AG08395 (cell line): ENCODE data around the gene C1orf53.

ENCODE experiments used
- DNase-seq: peaks from one replicate; pipeline ENCODE4 v3.0.0; 2012; ENCODE audit warnings: mixed read lengths, low spot score

C1orf53 gene

DNA sequence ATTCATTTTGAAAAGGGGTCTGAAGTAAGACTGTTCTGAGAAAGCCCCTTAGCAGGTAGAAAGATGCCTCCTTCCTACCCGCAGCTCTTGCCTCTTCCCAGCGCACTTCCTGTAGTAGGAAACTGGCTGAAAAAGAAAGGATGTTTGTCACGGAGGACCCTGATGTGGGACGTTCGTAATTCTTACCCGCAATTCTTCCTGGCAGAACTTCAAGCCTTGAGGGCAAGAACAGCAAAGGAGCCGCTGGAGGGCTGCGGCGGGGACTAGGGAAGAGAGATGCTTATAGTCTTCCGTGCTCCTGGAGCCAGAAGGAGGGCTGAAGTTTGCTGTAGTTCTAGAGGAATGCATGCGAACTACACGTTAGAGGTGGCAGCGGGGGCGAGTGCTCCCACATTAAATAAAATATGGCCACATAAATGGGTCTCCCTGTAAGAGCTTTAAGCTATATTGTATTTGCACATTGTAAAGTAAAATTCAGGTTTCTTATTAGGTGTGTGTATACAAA is 6.3 kb downstream of the C1orf53 start:
- no peak for DNase-seq

DNA sequence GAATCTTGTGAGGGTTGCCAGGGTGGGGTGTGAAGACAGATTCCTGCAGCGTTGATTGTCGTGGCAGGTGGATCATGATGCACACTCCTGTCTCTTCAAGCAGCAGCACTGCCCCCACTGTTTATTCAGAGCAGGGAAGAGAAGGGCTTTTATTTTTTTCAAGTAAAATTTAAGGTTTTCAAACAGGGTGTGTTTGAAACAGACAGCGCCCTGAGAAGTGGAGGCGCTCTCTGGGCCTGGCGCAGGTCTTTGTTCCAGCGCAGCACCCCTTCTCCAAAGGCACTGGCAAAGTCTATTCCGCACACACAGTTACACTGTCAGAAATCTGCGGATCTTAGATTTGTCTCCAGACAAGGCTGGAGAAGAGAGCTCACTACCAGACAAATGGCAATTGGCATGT is 7.0 kb downstream of the C1orf53 start:
- DNase-seq = no peak

DNA sequence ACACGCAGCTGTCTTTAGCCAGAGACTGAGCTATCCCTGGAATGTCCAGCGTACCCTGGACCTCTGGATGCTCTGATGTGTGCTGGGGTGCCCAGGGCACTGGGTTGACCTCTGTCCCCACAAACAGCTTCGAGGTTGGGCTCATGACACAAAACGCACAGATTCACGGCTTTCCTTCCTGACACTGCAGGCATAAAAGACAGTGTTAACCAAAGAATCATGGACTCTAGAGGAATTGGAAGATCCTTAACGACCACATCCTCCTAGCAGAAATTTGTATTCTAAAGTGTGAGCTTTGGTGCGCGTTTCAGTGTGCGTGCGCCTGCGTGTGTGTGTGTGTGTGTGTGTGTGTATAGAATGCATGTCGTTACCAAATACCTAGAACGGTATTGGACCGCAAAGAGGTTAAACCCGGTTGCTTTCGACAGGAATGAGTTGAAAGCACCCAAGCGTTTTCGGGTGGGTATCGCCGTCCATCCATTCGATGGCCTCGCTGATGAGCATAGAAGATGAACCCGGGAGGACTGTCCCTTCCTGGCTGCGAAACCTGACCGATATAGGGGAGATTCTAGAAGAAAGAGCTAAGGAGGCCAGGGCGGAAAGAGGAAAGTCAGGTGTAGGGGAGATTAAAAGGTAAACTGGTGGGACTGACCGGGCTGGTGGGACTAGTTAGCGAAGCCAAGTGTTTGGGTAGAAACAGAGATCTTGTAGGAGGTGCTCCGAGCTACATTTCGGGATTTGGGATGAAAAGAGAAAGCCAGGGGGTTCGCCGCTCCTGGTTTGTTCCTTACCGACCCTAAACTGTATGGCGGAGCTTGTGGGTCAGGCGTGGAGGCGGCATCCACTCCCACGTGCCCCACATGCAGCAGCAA is 7.9 kb downstream of the C1orf53 start:
- no peak for DNase-seq

DNA sequence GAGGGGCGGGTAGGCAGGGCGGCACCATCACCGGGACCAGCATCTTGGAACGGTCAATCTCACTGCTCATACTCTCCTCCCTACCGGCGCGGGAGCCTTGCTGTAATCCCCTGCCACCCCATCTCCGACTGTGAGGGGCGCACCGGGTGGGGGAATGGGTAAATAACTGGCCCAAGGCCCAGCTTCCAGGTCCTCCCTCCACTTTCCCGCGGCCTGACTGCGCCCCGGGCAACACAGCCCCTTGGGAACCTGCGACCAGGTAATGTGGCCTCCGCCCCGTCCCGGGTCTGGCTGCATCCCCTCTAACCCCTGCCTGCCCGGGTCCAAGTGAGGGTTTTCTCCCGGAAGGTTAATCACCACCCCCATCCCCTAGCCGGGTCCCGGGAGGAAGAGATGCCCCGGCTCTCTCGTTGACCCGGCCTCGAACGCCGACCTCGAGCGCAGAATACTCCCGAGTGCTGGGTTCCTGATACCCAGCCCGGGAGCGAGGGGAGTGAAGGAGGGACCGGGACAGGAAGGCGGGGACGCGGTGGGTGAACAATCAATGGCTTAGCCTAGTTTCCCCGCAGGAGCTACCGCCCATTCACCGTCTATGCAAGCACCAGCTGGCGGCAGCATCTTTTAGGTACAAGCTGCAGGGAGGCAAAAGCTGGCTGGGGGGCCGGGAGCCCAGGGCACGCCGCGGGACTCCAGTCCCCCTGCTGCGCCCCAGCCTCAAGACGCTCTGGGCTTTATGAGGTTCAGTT is 8.9 kb downstream of the C1orf53 start:
- DNase-seq = no peak

DNA sequence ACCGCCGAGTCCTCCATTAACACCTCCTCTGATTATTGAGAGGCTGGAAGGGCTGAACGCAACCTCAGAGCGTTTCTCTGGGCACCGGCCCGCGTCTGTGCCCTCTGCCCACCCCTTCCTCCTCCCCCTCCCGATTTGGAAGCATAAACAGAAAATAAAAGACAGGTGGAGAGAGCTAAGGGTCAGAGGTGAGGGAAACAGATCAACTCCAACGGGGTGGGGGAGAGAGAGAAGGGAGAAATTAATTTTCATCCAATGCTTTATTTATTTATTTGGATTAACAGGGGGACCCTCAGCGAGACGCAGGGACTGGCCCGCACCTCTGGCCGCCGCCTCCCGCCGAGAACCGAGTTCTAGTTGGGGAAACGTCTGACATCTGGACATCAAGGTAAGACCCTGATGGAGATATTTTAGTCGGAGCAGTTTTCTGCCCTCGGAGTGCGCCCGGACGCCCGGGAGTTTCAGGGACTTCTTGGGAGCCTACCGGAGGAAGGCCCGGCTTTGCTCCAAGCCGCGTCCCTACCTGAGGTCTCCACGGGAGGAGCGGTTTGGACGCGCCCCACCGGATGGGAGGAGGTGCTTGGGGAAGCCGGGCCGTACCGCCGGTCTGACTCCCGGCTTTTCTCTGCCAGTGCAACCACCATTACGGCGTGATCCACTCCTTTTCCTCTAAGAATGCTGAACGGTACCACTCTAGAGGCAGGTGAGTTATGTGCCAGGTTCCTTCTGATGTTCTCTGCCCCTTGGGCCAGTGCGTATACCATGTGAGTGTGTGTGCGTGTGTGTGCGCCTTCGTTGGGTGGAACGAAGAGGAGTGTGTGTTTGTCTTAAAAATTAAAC is 9.6 kb downstream of the C1orf53 start:
- DNase-seq = no peak

DNA sequence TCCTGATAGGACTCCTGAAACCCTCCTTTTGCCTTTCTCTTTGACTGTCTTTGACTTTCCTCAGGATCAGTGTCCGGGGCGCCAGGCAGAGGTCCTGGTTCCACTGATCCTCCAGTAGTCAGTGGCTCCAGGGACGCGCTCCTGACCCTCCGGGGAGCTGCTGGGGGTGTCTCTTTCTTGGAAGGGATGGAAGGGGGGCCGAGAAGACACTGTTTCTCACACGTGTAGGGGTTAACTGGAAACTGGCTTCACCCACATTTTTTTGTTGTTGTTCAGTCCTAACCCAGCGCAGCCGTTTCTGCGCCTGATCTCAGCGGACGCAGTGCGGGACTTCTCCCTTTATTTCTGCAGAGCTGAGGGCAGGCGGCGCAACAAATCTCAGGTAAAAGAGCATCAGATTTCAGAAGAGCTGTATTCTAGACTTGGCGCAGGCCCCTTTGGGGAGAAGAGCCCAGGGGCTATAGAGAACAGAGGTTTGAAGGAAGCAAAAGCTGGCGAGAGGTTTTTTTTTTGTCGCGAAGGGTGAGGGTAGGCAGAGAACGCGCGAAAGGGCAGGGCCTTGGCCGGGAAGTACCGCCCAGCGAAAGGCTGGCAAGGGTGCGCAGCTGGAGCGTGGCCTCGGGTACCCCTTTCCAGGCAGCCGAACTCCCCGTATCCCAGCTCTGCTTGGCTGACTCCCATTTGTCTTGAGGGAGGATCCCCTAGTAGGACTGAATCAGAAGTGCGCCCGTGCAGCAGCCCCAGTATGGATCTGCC is 10.5 kb downstream of the C1orf53 start:
- no peak for DNase-seq

DNA sequence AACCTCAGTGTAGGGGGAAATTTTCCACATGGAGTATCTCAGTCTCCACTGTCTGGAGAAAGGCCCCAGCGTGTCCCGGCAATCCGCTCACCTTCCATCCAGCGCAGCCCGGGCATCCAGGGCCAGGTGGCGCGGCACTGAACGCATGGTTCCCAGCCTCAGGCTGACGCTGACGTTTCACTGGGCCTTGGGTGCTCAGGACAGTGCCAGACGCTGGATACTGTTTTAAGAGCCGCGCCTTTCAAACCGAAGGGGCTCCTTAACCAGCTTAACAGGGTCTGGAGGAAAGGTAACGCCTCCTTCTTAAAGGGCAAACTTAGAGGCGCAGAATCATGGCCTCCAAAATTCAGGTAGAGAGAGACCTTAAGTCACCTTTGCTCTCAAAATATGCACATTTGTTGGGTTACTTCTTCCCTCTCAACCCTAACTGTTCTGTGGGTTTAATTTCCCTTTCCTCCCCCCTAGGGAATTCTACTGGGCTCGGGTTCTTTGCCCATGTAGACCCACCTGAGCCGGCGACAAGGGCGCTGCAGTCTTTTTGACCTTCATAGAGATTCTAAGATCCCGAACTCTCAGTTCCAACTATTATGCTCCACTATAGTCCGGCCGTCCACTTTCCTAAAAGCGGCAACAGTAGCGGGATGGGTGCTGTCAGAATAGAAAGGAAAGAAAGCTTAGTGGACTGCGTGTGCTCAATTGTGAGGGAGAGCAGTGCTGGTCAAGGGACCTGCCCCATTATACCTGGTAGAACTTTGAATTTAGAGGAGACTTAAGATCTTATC is 11.3 kb downstream of the C1orf53 start:
- DNase-seq = no peak

DNA sequence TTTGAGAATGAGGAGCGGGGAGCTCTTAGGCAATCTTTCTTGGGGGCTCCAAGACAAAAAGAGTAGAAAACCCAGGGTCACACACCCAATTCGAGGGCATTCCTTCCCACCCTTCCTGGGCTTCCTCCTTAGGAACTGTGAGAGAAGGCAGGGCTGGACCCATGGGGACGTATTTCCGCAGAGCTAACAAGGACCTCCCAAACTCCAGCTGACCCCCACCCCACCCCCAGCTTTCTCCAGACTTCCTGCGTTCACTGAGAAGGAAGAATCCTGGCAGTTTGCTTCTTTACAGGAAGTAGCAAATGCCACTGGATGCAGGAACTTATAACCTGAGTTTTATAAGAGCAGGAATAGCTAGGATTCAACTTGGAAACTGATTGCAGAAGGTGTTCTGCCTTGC is 12.1 kb downstream of the C1orf53 start:
- DNase-seq = no peak

DNA sequence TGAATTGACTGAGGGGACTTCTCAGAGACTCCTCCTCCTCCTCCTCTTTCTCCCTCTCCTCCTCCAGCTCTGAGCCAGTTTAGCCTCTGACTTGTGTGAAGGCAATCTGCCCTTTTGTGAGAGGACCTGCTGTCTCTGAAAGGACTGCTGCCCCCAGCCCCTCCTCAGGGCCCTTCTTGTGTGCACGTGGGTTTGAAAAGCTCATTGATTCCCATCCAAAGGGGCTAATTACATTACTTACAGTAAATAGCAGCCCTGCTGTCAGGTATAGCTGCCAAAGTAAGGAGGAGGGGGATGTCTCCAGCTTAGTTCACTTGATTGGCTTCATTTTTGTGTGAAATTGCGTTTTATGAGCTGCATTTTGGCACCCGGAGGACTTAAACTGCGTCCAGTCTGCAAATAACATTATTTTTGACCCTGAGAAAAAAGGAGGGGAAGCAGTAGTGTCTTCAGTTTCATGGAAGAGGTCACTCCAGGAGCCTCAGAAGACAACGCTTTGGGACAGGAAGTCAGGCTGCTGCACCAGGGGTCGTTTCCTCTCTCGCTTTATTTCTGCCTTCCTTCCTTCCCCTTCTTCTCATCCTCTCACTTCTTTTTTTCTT is 12.9 kb downstream of the C1orf53 start:
- DNase-seq = no peak

DNA sequence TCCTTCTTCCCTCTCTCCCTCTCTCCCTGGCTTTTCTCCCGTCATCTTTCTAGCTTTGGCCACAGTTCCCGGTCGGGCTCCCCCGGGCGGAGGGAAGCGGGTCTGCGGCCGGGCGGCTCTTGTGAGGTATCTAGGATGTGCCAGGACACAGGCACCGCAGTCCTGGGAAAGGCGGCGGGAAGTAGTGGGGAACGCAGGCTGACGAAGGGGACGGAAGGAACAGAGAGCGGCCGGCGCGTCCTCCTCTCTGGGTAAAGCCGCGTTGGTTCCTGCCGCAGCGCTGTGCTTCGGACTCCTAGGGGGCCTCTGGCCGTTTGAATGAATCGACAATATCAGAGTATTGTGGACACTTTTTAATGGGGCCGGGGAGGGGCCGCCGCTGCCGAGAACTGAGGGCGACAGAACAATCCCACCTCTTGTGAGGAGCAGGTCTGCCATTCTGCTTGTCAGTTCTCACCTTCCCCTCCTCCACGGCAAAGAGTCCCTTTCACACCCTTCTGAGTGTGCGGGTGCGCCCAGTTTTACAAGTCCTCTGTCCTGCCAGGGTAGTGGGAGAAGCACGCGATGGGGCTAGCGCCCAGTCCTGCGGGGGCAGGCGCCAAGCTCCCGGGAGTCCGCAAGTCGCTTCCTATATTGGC is 13.6 kb downstream of the C1orf53 start:
- DNase-seq = peak; percentile 70

DNA sequence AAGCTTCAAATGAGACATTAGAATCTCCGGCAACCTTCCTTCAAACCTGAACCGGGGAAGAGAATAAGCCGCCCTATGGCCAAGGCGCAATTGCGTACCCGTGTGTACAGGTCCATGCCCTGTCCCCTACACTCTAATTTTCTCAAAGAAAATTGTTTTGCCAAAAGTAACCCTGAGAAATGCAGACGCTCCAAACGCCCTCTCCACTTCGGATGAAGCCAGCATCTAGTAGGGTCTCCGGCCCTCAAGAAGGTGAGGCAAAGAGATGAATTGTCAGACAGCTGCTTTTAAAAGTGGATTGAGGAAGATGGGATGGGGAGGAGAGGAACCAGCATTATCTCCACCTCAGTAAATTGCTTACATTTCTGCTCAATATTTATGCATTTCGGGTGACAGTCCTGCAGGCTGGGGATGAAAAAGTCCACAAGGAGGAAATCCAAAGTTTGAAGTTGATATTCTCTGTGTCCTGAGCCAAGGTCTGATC is 14.1 kb downstream of the C1orf53 start:
- no peak for DNase-seq

DNA sequence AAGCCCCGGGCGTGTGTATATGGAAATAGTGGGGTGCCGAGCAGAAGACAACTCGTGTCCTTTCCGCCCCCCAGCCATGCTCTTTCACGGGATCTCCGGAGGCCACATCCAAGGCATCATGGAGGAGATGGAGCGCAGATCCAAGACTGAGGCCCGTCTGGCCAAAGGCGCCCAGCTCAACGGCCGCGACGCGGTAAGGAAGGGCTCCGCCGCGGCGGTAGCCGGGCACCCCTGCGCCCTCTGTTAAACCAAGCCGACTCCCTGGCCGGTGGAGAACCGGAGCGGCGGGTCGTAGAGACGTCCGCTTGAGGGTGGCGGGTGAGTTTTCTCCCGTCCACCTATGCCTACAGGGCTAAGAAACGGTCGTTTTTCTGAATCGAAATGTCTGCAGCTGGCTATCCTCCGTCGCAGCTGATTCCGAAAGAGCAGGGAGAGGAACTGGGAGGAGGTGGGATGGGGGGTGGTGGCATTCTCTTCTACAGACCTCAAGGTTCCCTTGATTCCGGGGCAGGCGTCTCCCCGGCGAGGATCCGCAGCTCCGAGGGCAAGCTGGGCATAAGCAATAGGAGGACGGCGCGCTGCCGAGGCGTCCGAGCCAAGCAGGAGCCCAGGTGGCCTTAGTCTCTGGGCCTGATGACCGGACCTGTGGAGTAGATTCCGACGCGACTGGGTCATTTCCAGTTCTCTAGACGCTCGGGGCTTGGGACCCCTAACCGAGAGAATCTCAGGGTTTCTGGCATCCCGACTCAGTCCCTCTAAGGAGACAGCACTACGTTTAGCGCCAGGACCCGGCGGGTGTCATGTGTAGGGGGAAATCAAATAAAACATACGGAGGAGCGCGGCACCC is 15.6 kb downstream of the C1orf53 start:
- DNase-seq = no peak

DNA sequence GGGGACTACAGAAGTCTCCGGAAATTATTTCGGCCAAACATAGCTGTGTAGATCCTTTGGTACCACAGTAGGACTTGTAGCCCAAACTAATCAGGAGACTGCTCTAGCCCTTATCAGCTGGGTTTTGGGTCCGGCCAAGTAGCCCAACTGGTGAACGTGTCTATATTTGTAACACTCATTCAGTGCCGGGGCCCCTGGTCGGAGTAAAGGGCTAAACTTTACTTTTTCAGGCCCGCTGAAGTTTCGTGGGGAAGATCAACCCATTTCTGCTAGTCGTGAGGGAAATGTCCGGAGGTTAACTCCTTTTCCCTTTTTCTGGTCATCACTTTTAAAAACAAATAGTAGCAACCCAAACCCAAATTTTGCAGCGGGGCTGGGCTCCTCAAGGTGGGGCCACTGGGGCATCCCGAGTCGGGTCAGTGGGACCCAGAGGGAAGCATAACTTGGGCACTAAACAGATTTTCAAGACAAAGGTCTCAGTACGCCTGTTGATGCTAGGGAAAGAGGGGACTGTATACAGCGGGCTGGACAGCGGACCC is 16.4 kb downstream of the C1orf53 start:
- no peak for DNase-seq

DNA sequence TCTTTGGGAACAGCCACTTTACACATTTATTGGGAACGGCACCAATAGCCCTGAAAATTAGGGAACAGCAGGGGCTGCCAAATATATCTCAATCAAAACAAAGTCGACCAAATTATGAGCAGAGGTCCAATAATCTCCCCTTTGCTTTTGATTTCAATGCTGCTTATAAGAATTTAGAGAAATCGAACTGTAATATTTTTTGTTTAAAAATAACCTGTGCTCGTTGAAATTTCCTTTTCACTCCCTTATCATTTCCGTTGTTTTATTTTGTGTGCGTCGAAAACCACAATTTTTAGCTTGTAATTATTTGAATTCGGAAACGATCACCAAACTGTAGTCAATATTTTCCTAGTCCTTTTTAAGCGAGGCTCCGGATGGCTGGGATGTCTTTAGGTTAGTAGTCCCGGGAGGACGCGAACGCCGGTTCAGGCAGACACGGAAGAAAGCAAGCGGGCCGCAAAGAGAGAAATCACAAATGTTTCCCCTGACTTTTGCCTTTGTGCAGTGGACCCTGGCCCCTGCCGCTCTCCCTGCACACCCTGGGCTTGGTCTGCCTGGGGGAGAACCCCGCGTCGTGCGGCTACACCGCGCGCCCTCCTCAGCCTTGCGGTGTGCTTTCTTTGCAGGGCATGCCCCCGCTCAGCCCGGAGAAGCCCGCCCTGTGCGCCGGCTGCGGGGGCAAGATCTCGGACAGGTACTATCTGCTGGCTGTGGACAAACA is 17.1 kb downstream of the C1orf53 start:
- no peak for DNase-seq

DNA sequence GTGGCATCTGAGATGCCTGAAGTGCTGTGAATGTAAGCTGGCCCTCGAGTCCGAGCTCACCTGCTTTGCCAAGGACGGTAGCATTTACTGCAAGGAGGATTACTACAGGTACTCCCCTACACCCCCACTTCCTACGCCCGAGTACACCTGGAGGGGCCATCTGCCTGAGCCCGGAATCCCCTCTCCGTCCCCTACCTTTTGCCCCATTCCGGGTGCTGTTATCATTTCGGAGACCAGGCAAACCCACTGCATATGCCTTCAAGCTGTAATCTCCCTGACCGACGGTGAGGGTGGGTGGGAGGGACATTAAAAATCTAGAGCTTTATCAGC is 17.6 kb downstream of the C1orf53 start:
- no peak for DNase-seq

DNA sequence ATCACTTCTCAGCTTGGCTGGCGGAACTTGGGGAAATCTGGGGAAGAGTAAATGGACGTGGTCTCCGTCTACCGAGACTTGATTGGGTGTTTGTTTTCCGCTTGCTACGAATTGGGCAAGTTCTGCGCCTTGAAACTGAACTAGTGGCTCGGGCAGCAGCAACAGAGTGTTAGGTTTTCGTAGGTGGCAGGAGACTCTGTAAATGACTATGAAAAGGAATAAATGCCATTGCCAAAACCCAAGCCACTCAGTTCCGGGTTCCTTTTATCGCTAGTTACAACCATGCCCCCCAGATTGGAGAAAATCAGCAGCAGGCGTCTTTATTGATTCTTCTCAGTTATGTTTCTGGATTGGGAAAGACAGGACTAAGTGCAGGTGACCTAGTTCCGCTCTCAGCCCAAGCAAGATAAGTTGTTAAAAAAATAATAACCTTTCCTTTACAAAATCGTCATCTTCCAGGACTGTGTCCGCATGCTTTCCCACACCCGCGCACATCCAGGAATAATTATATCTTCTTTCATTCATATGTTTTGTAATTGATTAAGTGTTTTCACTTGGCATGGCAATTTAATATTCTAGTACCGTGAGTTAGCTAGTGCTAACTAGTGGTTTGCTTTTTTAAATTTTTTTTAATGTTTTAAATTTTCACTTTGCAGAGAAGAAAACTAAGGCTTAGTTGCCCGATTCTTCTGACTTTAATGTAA is 18.1 kb downstream of the C1orf53 start:
- DNase-seq = no peak
